DND-41 (cell line): ENCODE data around the gene MXI1.

Experiments
- ATAC-seq: fragments of 200-7000 bp; cut with Tn5 transposase; 3 replicates; pipeline ENCODE4 v1.9.1; 2021; ENCODE audit warnings: low read depth; ENCODE audit not compliant: insufficient read depth
- DNase-seq: peaks from one replicate; pipeline ENCODE4 v3.0.0-alpha.2; 2020
- H2AFZ ChIP-seq: 2 replicates; pipeline ENCODE4 v1.6.0; 2012; ENCODE audit warnings: low read depth, low read length
- H3K27ac ChIP-seq: 2 replicates; pipeline ENCODE4 v1.5.1; 2012; ENCODE audit warnings: low read length, inconsistent platforms
- H3K27me3 ChIP-seq: fragments of 200-600 bp; sonication (generic); 2 replicates; pipeline ENCODE4 v1.6.0; 2012; ENCODE audit warnings: low read length, mild to moderate bottlenecking, inconsistent platforms; ENCODE audit not compliant: insufficient read depth, poor library complexity
- H3K36me3 ChIP-seq: 2 replicates; pipeline ENCODE4 v1.5.1; 2012; ENCODE audit warnings: low read length, inconsistent platforms; ENCODE audit not compliant: insufficient read depth
- H3K4me1 ChIP-seq: 2 replicates; pipeline ENCODE4 v1.5.1; 2012; ENCODE audit warnings: mild to moderate bottlenecking, low read length; ENCODE audit not compliant: insufficient read depth
- H3K4me2 ChIP-seq: 2 replicates; pipeline ENCODE4 v1.6.0; 2012; ENCODE audit warnings: mild to moderate bottlenecking, moderate library complexity, low read length, inconsistent platforms; ENCODE audit not compliant: insufficient read depth
- H3K4me3 ChIP-seq, 2 experiments: fragments of 200-600 bp in 1 of 2; shearing (Covaris generic) in 1 of 2; 2 replicates each; pipeline ENCODE4 v1.5.1; 2012 to 2016; ENCODE audit warnings: inconsistent platforms in 2 of 2, low read length in 2 of 2, mild to moderate bottlenecking in 2 of 2, low read depth in 1 of 2, moderate library complexity in 1 of 2
- H3K79me2 ChIP-seq: 2 replicates; pipeline ENCODE4 v1.6.0; 2012; ENCODE audit warnings: low read length, inconsistent platforms; ENCODE audit not compliant: insufficient read depth
- H3K9ac ChIP-seq: 2 replicates; pipeline ENCODE4 v1.6.0; 2012; ENCODE audit warnings: low read depth, mild to moderate bottlenecking, inconsistent platforms, low read length, moderate library complexity
- H3K9me3 ChIP-seq: 2 replicates; pipeline ENCODE4 v1.5.1; 2012; ENCODE audit warnings: low read length, moderate library complexity, mild to moderate bottlenecking, inconsistent platforms; ENCODE audit not compliant: insufficient read depth, severe bottlenecking
- H4K20me1 ChIP-seq: 2 replicates; pipeline ENCODE4 v1.6.0; 2012; ENCODE audit warnings: low read length; ENCODE audit not compliant: insufficient read depth
- EZH2 ChIP-seq: IDR thresholded peaks from 3 replicates; pipeline ENCODE4 v1.6.1; 2012; ENCODE audit warnings: borderline replicate concordance, low read depth, mild to moderate bottlenecking, moderate library complexity, low read length, inconsistent platforms; ENCODE audit not compliant: severe bottlenecking
- TF ChIP-seq, protein P1 (sequence below): IDR thresholded peaks from 2 replicates; pipeline ENCODE4 v1.5.1; 2012; ENCODE audit warnings: borderline replicate concordance, low read length, moderate library complexity, mild to moderate bottlenecking; ENCODE audit not compliant: poor library complexity, severe bottlenecking; ENCODE audit errors: extremely low read depth

The MXI1 gene

DNA sequence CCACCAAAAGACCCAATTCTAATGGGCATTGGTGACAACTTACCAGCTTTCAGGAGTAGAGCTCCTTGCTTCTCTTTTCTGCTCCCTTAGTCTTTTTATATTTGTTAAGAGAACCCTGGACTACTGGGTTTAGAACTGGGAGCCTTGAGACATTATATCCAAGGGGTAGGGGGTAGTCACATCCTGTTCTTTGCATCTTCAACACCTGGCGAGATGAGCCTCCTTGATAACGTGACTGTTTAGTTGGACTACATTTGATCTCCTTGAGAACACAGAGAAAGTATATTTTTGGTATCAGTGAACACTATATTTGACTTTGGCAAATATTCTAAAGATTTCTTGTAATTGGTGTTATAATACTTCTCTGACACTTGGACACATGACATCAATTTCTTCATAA, 106.3 kb downstream of the MXI1 start:
- DNase-seq (peak; percentile 23), ATAC-seq (peak; percentile 78)
- no peaks in the 10 kb centered on the region for H3K9me3 ChIP-seq
- H4K20me1 ChIP-seq = no peaks in the 10 kb centered on the region
- H3K27ac ChIP-seq = no peak overlapping the region
- H3K4me1 ChIP-seq = no peaks in the 10 kb centered on the region
- H3K36me3 ChIP-seq = no peaks in the 10 kb centered on the region
- no peak overlapping the region for H2AFZ ChIP-seq
- no peak overlapping the region for H3K9ac ChIP-seq
- no peaks in the 10 kb centered on the region for H3K79me2 ChIP-seq
- H3K27me3 ChIP-seq = peaks cover 4% of the 10 kb centered on the region
- H3K4me3 ChIP-seq = no peak overlapping the region
- TF ChIP-seq, protein P1, sequence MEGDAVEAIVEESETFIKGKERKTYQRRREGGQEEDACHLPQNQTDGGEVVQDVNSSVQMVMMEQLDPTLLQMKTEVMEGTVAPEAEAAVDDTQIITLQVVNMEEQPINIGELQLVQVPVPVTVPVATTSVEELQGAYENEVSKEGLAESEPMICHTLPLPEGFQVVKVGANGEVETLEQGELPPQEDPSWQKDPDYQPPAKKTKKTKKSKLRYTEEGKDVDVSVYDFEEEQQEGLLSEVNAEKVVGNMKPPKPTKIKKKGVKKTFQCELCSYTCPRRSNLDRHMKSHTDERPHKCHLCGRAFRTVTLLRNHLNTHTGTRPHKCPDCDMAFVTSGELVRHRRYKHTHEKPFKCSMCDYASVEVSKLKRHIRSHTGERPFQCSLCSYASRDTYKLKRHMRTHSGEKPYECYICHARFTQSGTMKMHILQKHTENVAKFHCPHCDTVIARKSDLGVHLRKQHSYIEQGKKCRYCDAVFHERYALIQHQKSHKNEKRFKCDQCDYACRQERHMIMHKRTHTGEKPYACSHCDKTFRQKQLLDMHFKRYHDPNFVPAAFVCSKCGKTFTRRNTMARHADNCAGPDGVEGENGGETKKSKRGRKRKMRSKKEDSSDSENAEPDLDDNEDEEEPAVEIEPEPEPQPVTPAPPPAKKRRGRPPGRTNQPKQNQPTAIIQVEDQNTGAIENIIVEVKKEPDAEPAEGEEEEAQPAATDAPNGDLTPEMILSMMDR = no peak
- H3K4me2 ChIP-seq = no peak overlapping the region

DNA sequence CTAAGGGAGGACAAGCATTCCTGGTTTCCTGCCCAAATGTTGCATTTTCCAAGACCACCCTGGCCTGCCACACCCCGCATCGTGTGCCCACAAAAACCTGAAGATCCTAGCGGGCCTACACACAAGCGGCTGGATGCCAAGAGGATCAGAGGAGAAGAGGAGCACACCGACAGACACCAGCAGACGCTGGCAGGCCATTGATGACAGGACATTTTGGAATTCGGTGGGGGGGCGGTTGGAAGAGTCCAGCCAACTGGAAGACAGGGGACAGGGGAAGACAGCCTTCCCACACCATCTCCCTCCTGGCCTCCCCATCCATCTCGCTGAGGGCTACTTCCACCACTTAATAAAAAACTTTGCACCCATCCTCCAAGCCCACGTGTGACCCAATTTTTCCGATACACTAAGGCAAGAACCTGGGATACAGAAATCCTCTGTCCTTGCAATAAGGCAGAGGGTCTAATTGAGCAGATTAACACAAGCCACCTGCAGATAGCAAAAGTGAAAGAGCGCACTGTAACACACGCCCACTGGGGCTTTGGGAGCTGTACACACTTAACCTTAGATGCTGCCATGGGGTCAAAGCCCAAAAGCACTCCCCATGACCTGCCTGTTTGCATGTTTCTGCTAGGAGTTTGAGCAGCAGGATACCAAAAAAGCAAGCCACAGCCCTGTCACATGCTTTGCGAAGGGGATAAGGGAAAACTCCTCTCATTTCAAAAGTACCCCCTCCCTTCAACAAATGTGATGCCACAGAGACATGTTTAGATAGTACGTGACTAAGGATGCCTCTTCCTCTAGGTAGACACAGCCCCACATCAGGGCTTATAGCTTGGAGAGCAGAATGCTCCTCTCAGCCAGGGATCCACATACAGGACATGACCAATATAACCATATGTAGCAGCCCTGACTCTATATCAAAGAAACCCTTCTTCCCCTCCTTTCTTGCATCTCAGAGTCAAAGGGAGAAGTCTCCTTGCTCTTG, 110.8 kb downstream of the MXI1 start:
- H2AFZ ChIP-seq = no peak overlapping the region
- no peaks in the 10 kb centered on the region for H3K9me3 ChIP-seq
- ATAC-seq = no peak

DNA sequence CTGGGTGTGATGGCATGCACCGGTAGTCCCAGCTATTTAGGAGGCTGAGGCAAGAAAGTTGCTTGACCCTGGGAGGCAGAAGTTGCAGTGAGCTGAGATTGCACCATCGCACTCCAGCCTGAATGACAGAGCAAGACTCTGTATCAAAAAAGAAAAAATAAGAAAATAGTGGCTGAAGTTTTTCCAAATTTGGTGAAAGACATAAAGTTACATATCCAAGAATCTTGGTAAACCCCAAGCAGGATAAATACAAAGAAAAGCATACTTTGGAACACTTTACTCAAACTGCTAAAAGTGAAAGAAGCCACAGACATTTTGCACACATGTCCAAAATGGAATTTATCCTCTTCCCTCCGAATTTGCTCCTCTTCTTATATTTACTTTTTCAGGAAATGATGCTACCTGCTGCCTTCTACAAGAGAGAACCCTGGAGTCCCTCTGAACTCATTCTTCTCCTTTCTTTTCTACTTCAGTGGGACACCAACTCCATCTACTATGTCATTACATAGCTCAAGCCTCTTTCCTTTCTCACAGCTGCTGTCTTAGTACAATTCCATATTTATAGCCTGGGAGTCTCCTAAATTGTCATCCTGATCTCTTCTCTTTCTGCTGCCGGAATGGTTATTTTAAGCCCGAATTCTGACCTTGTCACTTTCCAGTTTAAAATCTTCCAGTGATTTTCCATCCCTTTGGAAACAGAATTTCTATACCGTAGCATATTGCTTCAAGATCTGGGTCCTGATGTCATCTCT, 114.6 kb downstream of the MXI1 start:
- Histone ChIP-seq H2AFZ (no peak overlapping the region), H3K27ac (no peak overlapping the region), H3K79me2 (no peaks in the 10 kb centered on the region), H3K36me3 (no peaks in the 10 kb centered on the region), H3K4me3 (no peak overlapping the region), H3K4me1 (no peaks in the 10 kb centered on the region), H3K27me3 (peaks cover 10% of the 10 kb centered on the region), H4K20me1 (no peaks in the 10 kb centered on the region), H3K9me3 (no peaks in the 10 kb centered on the region), H3K9ac (no peak overlapping the region), H3K4me2 (no peak overlapping the region)
- ATAC-seq = no peak
- TF ChIP-seq, protein P1 = no peak
- no peak for TF ChIP-seq EZH2
- no peak for DNase-seq

More for the DNA sequence above, 110.8 kb downstream of the MXI1 start:
- no peak for DNase-seq
- H3K79me2 ChIP-seq = no peaks in the 10 kb centered on the region
- H4K20me1 ChIP-seq = no peaks in the 10 kb centered on the region
- no peaks in the 10 kb centered on the region for H3K4me1 ChIP-seq
- H3K4me3 ChIP-seq = no peak overlapping the region
- H3K27me3 ChIP-seq = peaks cover 4% of the 10 kb centered on the region
- H3K4me2 ChIP-seq = no peak overlapping the region
- H3K27ac ChIP-seq = no peak overlapping the region
- H3K36me3 ChIP-seq = no peaks in the 10 kb centered on the region
- no peak overlapping the region for H3K9ac ChIP-seq
- no peak for TF ChIP-seq EZH2
- TF ChIP-seq, protein P1 = no peak
